Neuronal stem cell (in vitro differentiated cells): ENCODE measurements around the gene ARHGAP9.

ENCODE experiments used
- DNase-seq: peaks from one replicate; pipeline ENCODE4 v3.0.0-alpha.2; 2013; ENCODE audit warnings: low spot score
- H2AFZ ChIP-seq: one replicate; pipeline ENCODE4 v1.6.1; 2013; ENCODE audit warnings: mild to moderate bottlenecking, low read length, inconsistent platforms
- H2AK5ac ChIP-seq: 2 replicates; pipeline ENCODE4 v1.6.1; 2013; ENCODE audit warnings: low read depth, mild to moderate bottlenecking, inconsistent platforms, low read length, moderate library complexity, mixed read lengths
- H2BK120ac ChIP-seq: 2 replicates; pipeline ENCODE4 v1.6.1; 2013; ENCODE audit warnings: low read depth, mild to moderate bottlenecking, inconsistent platforms, low read length, moderate library complexity, mixed read lengths
- H2BK12ac ChIP-seq: one replicate; pipeline ENCODE4 v1.6.1; 2013; ENCODE audit warnings: low read length, inconsistent platforms
- H2BK15ac ChIP-seq: 2 replicates; pipeline ENCODE4 v1.6.1; 2013; ENCODE audit warnings: mild to moderate bottlenecking, low read length, inconsistent platforms, mixed read lengths
- H2BK5ac ChIP-seq: one replicate; pipeline ENCODE4 v1.6.1; 2013; ENCODE audit warnings: inconsistent platforms, mild to moderate bottlenecking, low read length, moderate library complexity
- H3K14ac ChIP-seq: one replicate; pipeline ENCODE4 v1.6.1; 2013; ENCODE audit warnings: low read length, inconsistent platforms
- H3K18ac ChIP-seq: 2 replicates; pipeline ENCODE4 v1.6.1; 2013; ENCODE audit warnings: low read length, inconsistent platforms
- H3K23ac ChIP-seq: 2 replicates; pipeline ENCODE4 v1.6.1; 2013; ENCODE audit warnings: low read depth, mild to moderate bottlenecking, mixed read lengths, low read length, inconsistent platforms; ENCODE audit not compliant: poor library complexity
- H3K27ac ChIP-seq: replicated peaks from 3 replicates; pipeline ENCODE4 v1.5.1; 2013; ENCODE audit warnings: low read length, inconsistent platforms
- H3K27me3 ChIP-seq, 3 experiments: 2 replicates each; pipeline ENCODE4 v1.6.1; 2013; ENCODE audit warnings: low read length in 3 of 3, mild to moderate bottlenecking in 2 of 3, inconsistent platforms in 1 of 3, low read depth in 1 of 3, mixed read lengths in 1 of 3, moderate library complexity in 1 of 3; ENCODE audit not compliant: control insufficient read depth in 3 of 3, insufficient read depth in 3 of 3
- H3K36me3 ChIP-seq, 2 donors: replicated peaks in 1 of 2; 2 replicates each; pipeline ENCODE4 v1.6.1; 2013; ENCODE audit warnings: low read length in 2 of 2; ENCODE audit not compliant: control insufficient read depth in 2 of 2, insufficient read depth in 2 of 2
- H3K4ac ChIP-seq: 2 replicates; pipeline ENCODE4 v1.6.1; 2013; ENCODE audit warnings: inconsistent platforms, mild to moderate bottlenecking, low read length, moderate library complexity
- H3K4me1 ChIP-seq, 2 donors: 1 replicate in 1 of 2; 2 replicates in 1 of 2; pipeline ENCODE4 v1.6.1; 2013; ENCODE audit warnings: low read length in 2 of 2, low read depth in 1 of 2; ENCODE audit not compliant: control insufficient read depth in 2 of 2, insufficient read depth in 1 of 2
- H3K4me2 ChIP-seq: one replicate; pipeline ENCODE4 v1.6.1; 2013; ENCODE audit warnings: mild to moderate bottlenecking, low read length, inconsistent platforms; ENCODE audit not compliant: insufficient read depth, poor library complexity, severe bottlenecking
- H3K4me3 ChIP-seq, 2 donors: 2 replicates each; pipeline ENCODE4 v1.5.1; 2013; ENCODE audit warnings: low read length in 2 of 2, mild to moderate bottlenecking in 2 of 2, inconsistent platforms in 1 of 2, moderate library complexity in 1 of 2
- H3K79me1 ChIP-seq: one replicate; pipeline ENCODE4 v1.6.1; 2013; ENCODE audit warnings: low read depth, mild to moderate bottlenecking, inconsistent platforms, low read length, moderate library complexity
- H3K9ac ChIP-seq: one replicate; pipeline ENCODE4 v1.6.1; 2013; ENCODE audit warnings: mild to moderate bottlenecking, low read depth, low read length, inconsistent platforms; ENCODE audit not compliant: poor library complexity
- H3K9me3 ChIP-seq, 2 donors: replicated peaks in 1 of 2; 2 replicates each; pipeline versions ENCODE3 to v1.6.1; 2013; ENCODE audit warnings: low read length in 2 of 2, mild to moderate bottlenecking in 2 of 2, inconsistent platforms in 1 of 2, low read depth in 1 of 2, mixed read lengths in 1 of 2, moderate library complexity in 1 of 2; ENCODE audit not compliant: control insufficient read depth in 2 of 2, insufficient read depth in 1 of 2
- H4K8ac ChIP-seq: one replicate; pipeline ENCODE4 v1.6.1; 2013; ENCODE audit warnings: low read depth, mild to moderate bottlenecking, inconsistent platforms, low read length, moderate library complexity
- H4K91ac ChIP-seq: one replicate; pipeline ENCODE4 v1.6.1; 2013; ENCODE audit warnings: low read length, low read depth, mild to moderate bottlenecking, inconsistent platforms; ENCODE audit not compliant: poor library complexity
- WGBS, 2 donors: extraction: QIAGEN DNeasy Blood & Tissue Kit; methylation state at CpG; one replicate each; pipeline ENCODE4 v1.1.7; 2013; ENCODE audit warnings: missing lambda C conversion rate in 2 of 2, mixed read lengths in 1 of 2; ENCODE audit not compliant: insufficient read length in 2 of 2, insufficient replicate concordance in 1 of 2; ENCODE audit errors: extremely low coverage in 2 of 2; 5-methylcytosine and 5-hydroxymethylcytosine counted together

Gene ARHGAP9

GRCh38 chr12:57462251-57462911 is 17.3 kb downstream of the ARHGAP9 start:
- Histone ChIP-seq H3K23ac (no peak overlapping the region), H3K4me3 (peak overlapping the region; percentile 49 to 69), H2BK5ac (no peak overlapping the region), H3K18ac (no peak overlapping the region), H4K8ac (no peak overlapping the region), H3K9ac (no peak overlapping the region), H2AFZ (peak overlapping the region; percentile 72), H3K79me1 (no peaks in the 10 kb centered on the region), H2BK120ac (no peak overlapping the region), H3K27ac (no peak overlapping the region), H2BK12ac (no peak overlapping the region), H3K4me1 (peaks cover 18 to 24% of the 10 kb centered on the region in 2 donors), H2BK15ac (no peak overlapping the region), H3K4ac (no peak overlapping the region), H3K4me2 (peak overlapping the region; percentile 58), H3K14ac (no peak overlapping the region), H3K9me3 (no peaks in the 10 kb centered on the region), H4K91ac (no peak overlapping the region), H3K36me3 (no peaks in the 10 kb centered on the region), H3K27me3 (peaks cover 0 to 13% (median 0%) of the 10 kb centered on the region in 3 experiments), H2AK5ac (no peak overlapping the region)
- peak; percentile 88 for DNase-seq
- no CpG with 5 or more reads among the region's 28 CpGs for whole genome bisulfite sequencing, 2 donors

GRCh38 chr12:57461917-57462250 is 17.8 kb downstream of the ARHGAP9 start:
- Histone ChIP-seq H3K79me1 (no peaks in the 10 kb centered on the region), H3K27ac (no peak overlapping the region), H3K36me3 (no peaks in the 10 kb centered on the region), H2AFZ (peak overlapping the region; percentile 72), H3K27me3 (peaks cover 0 to 13% (median 0%) of the 10 kb centered on the region in 3 experiments), H2BK5ac (no peak overlapping the region), H2BK15ac (no peak overlapping the region), H3K9me3 (no peaks in the 10 kb centered on the region), H2BK12ac (no peak overlapping the region), H4K8ac (no peak overlapping the region), H4K91ac (no peak overlapping the region), H2BK120ac (no peak overlapping the region), H3K4me2 (peak overlapping the region; percentile 58), H3K18ac (no peak overlapping the region), H3K4ac (no peak overlapping the region), H2AK5ac (no peak overlapping the region), H3K4me1 (peaks cover 18 to 24% of the 10 kb centered on the region in 2 donors), H3K4me3 (peak overlapping the region; percentile 49 to 69), H3K9ac (no peak overlapping the region), H3K14ac (no peak overlapping the region), H3K23ac (no peak overlapping the region)
- DNase-seq = peak; percentile 43
- WGBS, 2 donors = no CpG with 5 or more reads among the region's 9 CpGs

DNA sequence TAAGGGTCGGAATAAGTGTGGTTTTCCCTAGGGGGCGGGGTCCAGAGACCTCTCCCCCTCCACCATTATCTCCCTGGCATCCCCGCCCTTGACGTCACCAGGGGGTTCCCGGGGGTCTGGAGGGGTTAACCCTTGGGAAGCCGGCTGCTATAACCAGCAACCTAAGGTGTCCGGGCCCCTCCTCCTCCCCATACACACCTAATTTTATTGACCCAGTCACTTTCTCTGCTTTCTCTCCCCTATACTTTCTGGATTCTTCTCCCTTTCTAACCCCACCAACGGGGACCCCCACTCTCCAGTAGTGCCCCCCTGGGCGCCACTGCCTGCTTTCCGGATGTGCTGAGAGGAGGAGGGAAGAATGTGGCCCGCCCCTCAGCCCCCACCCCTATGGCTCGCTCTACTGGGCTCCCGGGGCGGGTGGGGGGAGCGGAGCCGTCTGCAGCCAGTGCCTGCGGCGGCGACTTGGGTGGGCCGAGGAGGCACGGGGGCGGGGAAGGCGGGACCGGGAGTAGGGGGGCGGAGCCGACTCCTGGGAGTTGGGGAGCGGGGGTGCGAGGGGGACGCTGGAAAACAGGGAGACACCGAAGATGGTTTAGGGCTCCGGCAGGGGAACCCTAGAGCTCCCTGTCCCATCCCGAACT is 18.3 kb downstream of the ARHGAP9 start:
- no peak overlapping the region for H3K27ac ChIP-seq
- DNase-seq = peak; percentile 65
- H3K4me3 ChIP-seq = peak overlapping the region; percentile 49 to 69
- no peak overlapping the region for H3K23ac ChIP-seq
- H3K79me1 ChIP-seq = no peaks in the 10 kb centered on the region
- no peak overlapping the region for H4K8ac ChIP-seq
- no peaks in the 10 kb centered on the region for H3K9me3 ChIP-seq
- no peak overlapping the region for H4K91ac ChIP-seq
- H2AK5ac ChIP-seq = no peak overlapping the region
- H3K18ac ChIP-seq = no peak overlapping the region
- H2BK5ac ChIP-seq = no peak overlapping the region
- H2BK120ac ChIP-seq = no peak overlapping the region
- H3K4me1 ChIP-seq = peaks cover 18 to 24% of the 10 kb centered on the region in 2 donors
- H2AFZ ChIP-seq = peak overlapping the region; percentile 72
- peaks cover 0 to 13% (median 0%) of the 10 kb centered on the region in 3 experiments for H3K27me3 ChIP-seq
- H3K9ac ChIP-seq = no peak overlapping the region
- no peak overlapping the region for H2BK12ac ChIP-seq
- no CpG with 5 or more reads among the region's 32 CpGs for WGBS, 2 donors
- H3K14ac ChIP-seq = no peak overlapping the region
- H3K4ac ChIP-seq = no peak overlapping the region
- H3K36me3 ChIP-seq = no peaks in the 10 kb centered on the region
- H3K4me2 ChIP-seq = peak overlapping the region; percentile 58
- H2BK15ac ChIP-seq = no peak overlapping the region

DNA sequence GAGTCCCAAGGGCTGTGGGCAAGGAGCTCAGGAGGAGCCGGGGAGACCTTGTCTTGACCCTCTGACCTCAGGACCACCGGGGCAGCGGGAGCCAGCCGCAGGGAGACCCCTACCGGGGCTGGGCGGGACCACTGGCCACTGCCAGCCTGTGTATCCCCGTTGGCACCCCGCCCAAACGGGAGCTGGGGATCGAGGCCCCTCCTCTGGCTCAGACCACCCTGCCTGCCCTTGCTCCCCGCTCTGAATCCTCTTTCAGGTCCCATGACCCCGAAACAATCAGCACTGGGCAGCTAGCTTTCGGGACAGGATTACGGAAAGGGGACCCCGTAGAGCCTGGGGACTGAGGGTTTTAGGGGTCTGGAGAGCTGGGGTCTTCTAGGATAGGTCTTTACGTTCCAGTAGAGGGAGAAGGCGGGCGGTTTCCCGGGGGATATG is 18.8 kb downstream of the ARHGAP9 start:
- Histone ChIP-seq H2AFZ (peak overlapping the region; percentile 72), H3K18ac (no peak overlapping the region), H3K14ac (no peak overlapping the region), H3K79me1 (no peaks in the 10 kb centered on the region), H2AK5ac (no peak overlapping the region), H3K23ac (peak overlapping the region; percentile 38), H2BK5ac (no peak overlapping the region), H2BK12ac (no peak overlapping the region), H3K4me1 (peaks cover 20 to 24% of the 10 kb centered on the region in 2 donors), H3K27me3 (peaks cover 0 to 14% (median 0%) of the 10 kb centered on the region in 3 experiments), H2BK15ac (peak overlapping the region; percentile 39), H3K4me2 (peak overlapping the region; percentile 58), H3K4ac (no peak overlapping the region), H3K9ac (peak overlapping the region; percentile 27), H3K9me3 (no peaks in the 10 kb centered on the region), H2BK120ac (no peak overlapping the region), H4K8ac (no peak overlapping the region), H4K91ac (no peak overlapping the region), H3K36me3 (no peaks in the 10 kb centered on the region), H3K4me3 (peak overlapping the region in 1 of 2 donors; percentile 49), H3K27ac (no peak overlapping the region)
- DNase-seq = peak; percentile 84
- no CpG with 5 or more reads among the region's 19 CpGs for WGBS, 2 donors
